PC-3 (cell line): ENCODE measurements around the gene DPY19L2.
A peak's percentile ranks its signal among the peaks of the same experiment; 100 is the strongest.
"Not testable (repeated sequence)": the region's sequence is repeated elsewhere in the genome, so short reads cannot be mapped to it uniquely, and the experiment has no call there.

Experiments
- CTCF ChIP-seq: fragments of 300-600 bp; sonication (generic); conservative IDR thresholded peaks from 2 replicates; pipeline ENCODE4 v1.5.1; 2017; ENCODE audit warnings: antibody characterized with exemption, low read depth, mild to moderate bottlenecking, low read length
- EZH2 ChIP-seq: fragments of 300-600 bp; sonication (generic); IDR thresholded peaks from one replicate; pipeline ENCODE4 v1.6.1; 2017; ENCODE audit warnings: antibody characterized with exemption, mild to moderate bottlenecking, low read length; ENCODE audit not compliant: unreplicated experiment
- EZH2phosphoT487 ChIP-seq: fragments of 300-600 bp; sonication (generic); IDR thresholded peaks from 2 replicates; pipeline ENCODE4 v1.6.1; 2018; ENCODE audit warnings: mild to moderate bottlenecking, antibody characterized with exemption, low read length, borderline replicate concordance

- 0 out of 2 replicates have a peak, but pooled peaks have one; percentile 27 for TF ChIP-seq CTCF
- TF ChIP-seq EZH2phosphoT487, EZH2: not testable (repeated sequence)
Observed at GRCh38 chr12:63672550-63672949, 4.3 kb upstream of the DPY19L2 start.
